MCF 10A (cell line): ENCODE measurements around the gene TLR9. TPM values are rescaled to one million over a fixed set of nuclear protein-coding genes. Genes with fewer than 3 reads are reported as not detected.

Source experiments
- BruUV-seq: library from RNA; stranded (reverse); fragments of 400-500 nt; replicated peaks from 2 replicates; lab custom pipeline; 2021; lab: Mats Ljungman, UMichigan
- CTCF ChIA-PET: fragments of 300-600 bp; sonication (Branson Sonifier 250); formaldehyde crosslinking; extraction: SDS; loops from one replicate; lab custom pipeline; 2021; ENCODE audit warnings: antibody characterized with exemption, inconsistent platforms; lab: Yijun Ruan, JAX
- POLR2A ChIA-PET: fragments of 300-600, 350-650 bp; sonication (Branson Sonifier 250); formaldehyde crosslinking; extraction: SDS; loops from one replicate; lab custom pipeline; 2020; ENCODE audit warnings: antibody characterized with exemption, inconsistent platforms; lab: Yijun Ruan, JAX
- DNase-seq: peaks from one replicate; pipeline ENCODE4 v3.0.0-alpha.2; 2018; ENCODE audit not compliant: unreplicated experiment
- H3K27ac Mint-ChIP-seq: one replicate; pipeline ENCODE4 v1.8.0; 2022; ENCODE audit warnings: mild to moderate bottlenecking, low read depth, mixed read lengths; ENCODE audit not compliant: unreplicated experiment
- H3K27me3 Mint-ChIP-seq: one replicate; pipeline ENCODE4 v1.8.0; 2022; ENCODE audit warnings: mixed read lengths; ENCODE audit not compliant: insufficient read depth, unreplicated experiment
- H3K36me3 Mint-ChIP-seq: one replicate; pipeline ENCODE4 v1.8.0; 2022; ENCODE audit warnings: mild to moderate bottlenecking, moderate library complexity, mixed read lengths; ENCODE audit not compliant: insufficient read depth, unreplicated experiment
- H3K4me1 Mint-ChIP-seq: one replicate; pipeline ENCODE4 v1.8.0; 2022; ENCODE audit warnings: mixed read lengths; ENCODE audit not compliant: insufficient read depth, unreplicated experiment
- H3K4me3 Mint-ChIP-seq: one replicate; pipeline ENCODE4 v1.8.0; 2022; ENCODE audit warnings: mild to moderate bottlenecking, moderate library complexity, mixed read lengths; ENCODE audit not compliant: unreplicated experiment
- H3K9me3 Mint-ChIP-seq: one replicate; pipeline ENCODE4 v1.8.0; 2022; ENCODE audit warnings: mixed read lengths; ENCODE audit not compliant: unreplicated experiment
- intact Hi-C: fragments of 100-400 bp; cut with micrococcal nuclease; formaldehyde crosslinking; loops from 2 replicates; pipeline ENCODE4 v1.14.1; 2022
- total RNA-seq: library from RNA; stranded (reverse); gene quantifications from 2 replicates; pipeline ENCODE4 v1.2.3, GENCODE V29; 2022
- TF ChIP-seq, protein P1 (sequence below): fragments of 200-600 bp; IDR thresholded peaks from one replicate; pipeline ENCODE4 v1.8.0; 2022; ENCODE audit warnings: antibody characterized with exemption, mild to moderate bottlenecking; ENCODE audit not compliant: unreplicated experiment

The TLR9 gene
- total RNA-seq, 1 experiment from 2014 or later, result not detected

DNA sequence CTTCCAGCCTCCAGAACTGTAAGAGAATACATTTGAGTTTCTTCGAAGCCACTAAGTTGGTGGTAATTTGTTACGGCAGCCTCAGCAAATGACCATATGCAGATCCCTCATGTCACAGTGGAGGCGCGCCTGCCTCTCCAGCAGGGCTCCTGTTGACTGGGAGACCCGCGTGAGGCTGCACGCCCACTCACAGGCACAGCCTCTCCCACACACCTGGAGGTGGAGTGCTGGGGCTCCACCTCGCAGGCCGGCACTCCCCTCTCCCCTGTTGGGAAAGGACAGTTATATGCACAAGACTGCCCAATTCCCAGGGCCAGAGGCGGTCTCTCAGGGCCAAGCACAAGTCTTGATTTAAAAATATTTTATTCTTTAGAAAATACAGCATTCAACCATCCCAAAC lies 2.8 kb upstream of the TLR9 start:
- ChIA-PET CTCF (no interaction called here), POLR2A (no interaction called here)
- H3K4me1 Mint-ChIP-seq, result peaks cover 16% of the 10 kb centered on the region
- TF ChIP-seq, protein P1, sequence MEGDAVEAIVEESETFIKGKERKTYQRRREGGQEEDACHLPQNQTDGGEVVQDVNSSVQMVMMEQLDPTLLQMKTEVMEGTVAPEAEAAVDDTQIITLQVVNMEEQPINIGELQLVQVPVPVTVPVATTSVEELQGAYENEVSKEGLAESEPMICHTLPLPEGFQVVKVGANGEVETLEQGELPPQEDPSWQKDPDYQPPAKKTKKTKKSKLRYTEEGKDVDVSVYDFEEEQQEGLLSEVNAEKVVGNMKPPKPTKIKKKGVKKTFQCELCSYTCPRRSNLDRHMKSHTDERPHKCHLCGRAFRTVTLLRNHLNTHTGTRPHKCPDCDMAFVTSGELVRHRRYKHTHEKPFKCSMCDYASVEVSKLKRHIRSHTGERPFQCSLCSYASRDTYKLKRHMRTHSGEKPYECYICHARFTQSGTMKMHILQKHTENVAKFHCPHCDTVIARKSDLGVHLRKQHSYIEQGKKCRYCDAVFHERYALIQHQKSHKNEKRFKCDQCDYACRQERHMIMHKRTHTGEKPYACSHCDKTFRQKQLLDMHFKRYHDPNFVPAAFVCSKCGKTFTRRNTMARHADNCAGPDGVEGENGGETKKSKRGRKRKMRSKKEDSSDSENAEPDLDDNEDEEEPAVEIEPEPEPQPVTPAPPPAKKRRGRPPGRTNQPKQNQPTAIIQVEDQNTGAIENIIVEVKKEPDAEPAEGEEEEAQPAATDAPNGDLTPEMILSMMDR, result no peak
- no TSS peak for BruUV-seq
- H3K4me3 Mint-ChIP-seq, result no peak overlapping the region
- H3K27me3 Mint-ChIP-seq, result no peaks in the 10 kb centered on the region
- H3K9me3 Mint-ChIP-seq, result no peaks in the 10 kb centered on the region
- H3K36me3 Mint-ChIP-seq, result peaks cover 36% of the 10 kb centered on the region
- DNase-seq, result no peak
- intact Hi-C loops, result no loop called here
- no peak overlapping the region for H3K27ac Mint-ChIP-seq

DNA sequence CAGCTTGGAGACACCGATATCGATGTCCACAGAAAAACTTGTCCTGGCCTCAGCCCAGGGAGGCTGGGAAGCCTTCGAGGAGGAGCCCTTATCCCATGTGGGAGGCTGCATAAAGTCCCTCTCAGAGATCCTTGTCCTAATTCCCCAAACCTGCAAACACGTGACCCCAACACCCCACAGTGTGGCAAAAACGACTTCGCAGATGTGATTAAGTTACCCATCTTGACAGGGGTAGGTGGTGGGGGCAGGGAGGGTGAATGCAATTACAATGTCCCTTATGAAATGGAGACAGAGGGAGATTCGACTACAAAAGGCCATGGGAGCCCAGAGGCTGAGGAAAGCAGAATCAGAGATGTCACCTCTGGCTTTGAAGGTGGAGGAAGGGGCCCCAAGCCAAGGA lies 2.3 kb upstream of the TLR9 start:
- ChIA-PET POLR2A (no interaction called here), CTCF (interaction anchor here (0.7 to 13.0 kb wide), 3 partner anchors 8 to 112 kb away, joined by 3 to 175 read pairs (median 4); partner anchors contain the start of gene TWF2)
- no peaks in the 10 kb centered on the region for H3K9me3 Mint-ChIP-seq
- H3K4me1 Mint-ChIP-seq, result peaks cover 16% of the 10 kb centered on the region
- no peak overlapping the region for H3K27ac Mint-ChIP-seq
- intact Hi-C loops, result no loop called here
- peaks cover 34% of the 10 kb centered on the region for H3K36me3 Mint-ChIP-seq
- DNase-seq, result no peak
- no TSS peak for BruUV-seq
- H3K4me3 Mint-ChIP-seq, result no peak overlapping the region
- no peaks in the 10 kb centered on the region for H3K27me3 Mint-ChIP-seq
- TF ChIP-seq, protein P1, result no peak

DNA sequence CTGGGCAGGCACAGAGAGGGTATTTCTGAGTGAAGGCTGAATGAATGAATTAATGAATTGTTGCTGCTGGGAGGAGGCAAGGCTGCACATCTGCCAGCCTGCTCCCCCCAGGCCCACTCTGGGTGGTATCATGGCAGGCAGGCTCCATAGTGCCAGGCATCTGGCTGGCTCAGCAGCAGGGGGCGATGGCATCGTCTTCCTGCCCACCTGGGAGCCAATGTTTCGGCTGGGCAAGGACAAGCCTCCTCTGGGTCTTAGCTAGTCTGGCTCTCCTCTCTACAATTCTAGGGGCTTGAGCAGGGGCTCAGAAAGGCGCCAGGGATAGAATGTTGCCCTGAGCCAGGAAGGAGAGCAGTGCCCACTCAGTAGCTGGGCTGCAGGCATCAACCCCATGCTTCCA lies 1.7 kb upstream of the TLR9 start:
- ChIA-PET POLR2A (interaction anchor here (1.2 kb wide), 1 partner anchor 23 kb away, joined by 3 read pairs; no protein-coding TSS in a partner anchor), CTCF (interaction anchor here (0.7 to 13.0 kb wide), 3 partner anchors 8 to 112 kb away, joined by 3 to 175 read pairs (median 4); partner anchors contain the start of gene TWF2)
- TF ChIP-seq, protein P1, result no peak
- Mint-ChIP-seq H3K9me3 (no peaks in the 10 kb centered on the region), H3K36me3 (peaks cover 33% of the 10 kb centered on the region), H3K4me1 (peaks cover 16% of the 10 kb centered on the region), H3K4me3 (no peak overlapping the region), H3K27ac (peak overlapping the region; percentile 7), H3K27me3 (no peaks in the 10 kb centered on the region)
- intact Hi-C loops, result no loop called here
- no TSS peak for BruUV-seq
- DNase-seq, result no peak

DNA sequence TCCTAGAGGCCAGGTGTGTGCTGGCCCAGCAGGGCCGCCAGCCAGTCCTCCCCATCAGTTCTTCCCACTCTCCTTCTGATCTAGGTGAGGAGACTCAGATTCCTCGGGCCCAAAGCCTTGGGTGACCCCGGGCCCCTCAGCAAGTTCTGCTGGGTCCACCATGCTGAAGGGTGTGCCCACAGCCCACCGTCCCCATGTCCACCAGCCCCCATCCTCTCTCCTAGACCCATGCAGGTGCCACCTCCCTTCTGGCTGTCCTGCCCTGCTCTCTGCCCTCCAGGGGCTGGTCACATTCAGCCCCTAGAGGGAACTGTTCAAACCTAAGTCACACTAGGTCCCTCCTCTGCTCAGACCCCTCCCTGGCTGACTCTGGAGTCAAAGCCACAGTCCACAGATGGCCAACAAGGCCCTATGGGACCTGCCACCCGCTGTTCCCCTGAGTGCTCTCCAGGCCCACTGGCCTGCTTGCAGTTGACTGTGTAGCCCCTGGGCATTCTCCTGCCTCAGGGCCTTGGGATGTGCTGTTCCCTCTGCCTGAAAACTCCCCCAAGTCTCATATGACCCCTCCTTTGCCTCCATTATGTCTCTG lies 878 bp upstream of the TLR9 start:
- no peaks in the 10 kb centered on the region for H3K9me3 Mint-ChIP-seq
- H3K27ac Mint-ChIP-seq, result peak overlapping the region; percentile 7
- intact Hi-C loops, result no loop called here
- TF ChIP-seq, protein P1, result no peak
- ChIA-PET CTCF (interaction anchor here (9.6 to 13.0 kb wide), 2 partner anchors 9 to 113 kb away, joined by 82 to 175 read pairs; partner anchors contain the start of gene TWF2), POLR2A (interaction anchor here (0.7 to 1.2 kb wide), 3 partner anchors 11 to 24 kb away, joined by 3 to 6 read pairs (median 3); no protein-coding TSS in a partner anchor)
- DNase-seq, result no peak
- H3K27me3 Mint-ChIP-seq, result no peaks in the 10 kb centered on the region
- BruUV-seq, result no TSS peak
- no peak overlapping the region for H3K4me3 Mint-ChIP-seq
- H3K36me3 Mint-ChIP-seq, result peaks cover 25% of the 10 kb centered on the region
- peaks cover 16% of the 10 kb centered on the region for H3K4me1 Mint-ChIP-seq
